Neuronal stem cell (in vitro differentiated cells): ENCODE data around the gene UNCX.
A peak's percentile ranks its signal among the peaks of the same experiment; 100 is the strongest.

ENCODE experiments used
- DNase-seq: peaks from one replicate; pipeline ENCODE4 v3.0.0-alpha.2; 2013; ENCODE audit warnings: low spot score
- H2AFZ ChIP-seq: one replicate; pipeline ENCODE4 v1.6.1; 2013; ENCODE audit warnings: mild to moderate bottlenecking, low read length, inconsistent platforms
- H2AK5ac ChIP-seq: 2 replicates; pipeline ENCODE4 v1.6.1; 2013; ENCODE audit warnings: low read depth, mild to moderate bottlenecking, inconsistent platforms, low read length, moderate library complexity, mixed read lengths
- H2BK120ac ChIP-seq: 2 replicates; pipeline ENCODE4 v1.6.1; 2013; ENCODE audit warnings: low read depth, mild to moderate bottlenecking, inconsistent platforms, low read length, moderate library complexity, mixed read lengths
- H2BK12ac ChIP-seq: one replicate; pipeline ENCODE4 v1.6.1; 2013; ENCODE audit warnings: low read length, inconsistent platforms
- H2BK15ac ChIP-seq: 2 replicates; pipeline ENCODE4 v1.6.1; 2013; ENCODE audit warnings: mild to moderate bottlenecking, low read length, inconsistent platforms, mixed read lengths
- H2BK5ac ChIP-seq: one replicate; pipeline ENCODE4 v1.6.1; 2013; ENCODE audit warnings: inconsistent platforms, mild to moderate bottlenecking, low read length, moderate library complexity
- H3K14ac ChIP-seq: one replicate; pipeline ENCODE4 v1.6.1; 2013; ENCODE audit warnings: low read length, inconsistent platforms
- H3K18ac ChIP-seq: 2 replicates; pipeline ENCODE4 v1.6.1; 2013; ENCODE audit warnings: low read length, inconsistent platforms
- H3K23ac ChIP-seq: 2 replicates; pipeline ENCODE4 v1.6.1; 2013; ENCODE audit warnings: low read depth, mild to moderate bottlenecking, mixed read lengths, low read length, inconsistent platforms; ENCODE audit not compliant: poor library complexity
- H3K27ac ChIP-seq: replicated peaks from 3 replicates; pipeline ENCODE4 v1.5.1; 2013; ENCODE audit warnings: low read length, inconsistent platforms
- H3K27me3 ChIP-seq, 3 experiments: 2 replicates each; pipeline ENCODE4 v1.6.1; 2013; ENCODE audit warnings: low read length in 3 of 3, mild to moderate bottlenecking in 2 of 3, inconsistent platforms in 1 of 3, low read depth in 1 of 3, mixed read lengths in 1 of 3, moderate library complexity in 1 of 3; ENCODE audit not compliant: control insufficient read depth in 3 of 3, insufficient read depth in 3 of 3
- H3K36me3 ChIP-seq, 2 donors: replicated peaks in 1 of 2; 2 replicates each; pipeline ENCODE4 v1.6.1; 2013; ENCODE audit warnings: low read length in 2 of 2; ENCODE audit not compliant: control insufficient read depth in 2 of 2, insufficient read depth in 2 of 2
- H3K4ac ChIP-seq: 2 replicates; pipeline ENCODE4 v1.6.1; 2013; ENCODE audit warnings: inconsistent platforms, mild to moderate bottlenecking, low read length, moderate library complexity
- H3K4me1 ChIP-seq, 2 donors: 1 replicate in 1 of 2; 2 replicates in 1 of 2; pipeline ENCODE4 v1.6.1; 2013; ENCODE audit warnings: low read length in 2 of 2, low read depth in 1 of 2; ENCODE audit not compliant: control insufficient read depth in 2 of 2, insufficient read depth in 1 of 2
- H3K4me2 ChIP-seq: one replicate; pipeline ENCODE4 v1.6.1; 2013; ENCODE audit warnings: mild to moderate bottlenecking, low read length, inconsistent platforms; ENCODE audit not compliant: insufficient read depth, poor library complexity, severe bottlenecking
- H3K4me3 ChIP-seq, 2 donors: 2 replicates each; pipeline ENCODE4 v1.5.1; 2013; ENCODE audit warnings: low read length in 2 of 2, mild to moderate bottlenecking in 2 of 2, inconsistent platforms in 1 of 2, moderate library complexity in 1 of 2
- H3K79me1 ChIP-seq: one replicate; pipeline ENCODE4 v1.6.1; 2013; ENCODE audit warnings: low read depth, mild to moderate bottlenecking, inconsistent platforms, low read length, moderate library complexity
- H3K9ac ChIP-seq: one replicate; pipeline ENCODE4 v1.6.1; 2013; ENCODE audit warnings: mild to moderate bottlenecking, low read depth, low read length, inconsistent platforms; ENCODE audit not compliant: poor library complexity
- H3K9me3 ChIP-seq, 2 donors: replicated peaks in 1 of 2; 2 replicates each; pipeline versions ENCODE3 to v1.6.1; 2013; ENCODE audit warnings: low read length in 2 of 2, mild to moderate bottlenecking in 2 of 2, inconsistent platforms in 1 of 2, low read depth in 1 of 2, mixed read lengths in 1 of 2, moderate library complexity in 1 of 2; ENCODE audit not compliant: control insufficient read depth in 2 of 2, insufficient read depth in 1 of 2
- H4K8ac ChIP-seq: one replicate; pipeline ENCODE4 v1.6.1; 2013; ENCODE audit warnings: low read depth, mild to moderate bottlenecking, inconsistent platforms, low read length, moderate library complexity
- H4K91ac ChIP-seq: one replicate; pipeline ENCODE4 v1.6.1; 2013; ENCODE audit warnings: low read length, low read depth, mild to moderate bottlenecking, inconsistent platforms; ENCODE audit not compliant: poor library complexity
- WGBS, 2 donors: extraction: QIAGEN DNeasy Blood & Tissue Kit; methylation state at CpG; one replicate each; pipeline ENCODE4 v1.1.7; 2013; ENCODE audit warnings: missing lambda C conversion rate in 2 of 2, mixed read lengths in 1 of 2; ENCODE audit not compliant: insufficient read length in 2 of 2, insufficient replicate concordance in 1 of 2; ENCODE audit errors: extremely low coverage in 2 of 2; 5-methylcytosine and 5-hydroxymethylcytosine counted together

Gene UNCX

GRCh38 chr7:1244700-1245523 lies 12.2 kb downstream of the UNCX start:
- Histone ChIP-seq H4K91ac (no peak overlapping the region), H3K4me2 (no peak overlapping the region), H2AFZ (no peak overlapping the region), H4K8ac (no peak overlapping the region), H2AK5ac (peak overlapping the region; percentile 83), H3K4me3 (no peak overlapping the region), H3K18ac (no peak overlapping the region), H3K4me1 (peaks cover 7 to 16% of the 10 kb centered on the region in 2 donors), H3K27me3 (peaks cover 60 to 99% (median 95%) of the 10 kb centered on the region in 3 experiments), H3K14ac (no peak overlapping the region), H2BK15ac (no peak overlapping the region), H3K36me3 (no peaks in the 10 kb centered on the region), H3K9ac (no peak overlapping the region), H3K23ac (no peak overlapping the region), H2BK5ac (no peak overlapping the region), H3K9me3 (peaks cover 2 to 8% of the 10 kb centered on the region in 2 donors), H2BK12ac (no peak overlapping the region), H2BK120ac (no peak overlapping the region), H3K27ac (no peak overlapping the region), H3K79me1 (no peaks in the 10 kb centered on the region), H3K4ac (no peak overlapping the region)
- no peak for DNase-seq
- WGBS, 2 donors, result no CpG with 5 or more reads among the region's 14 CpGs

GRCh38 chr7:1245524-1246050 lies 12.9 kb downstream of the UNCX start:
- no peak overlapping the region for H2BK12ac ChIP-seq
- no peak overlapping the region for H3K27ac ChIP-seq
- DNase-seq, result no peak

GRCh38 chr7:1246160-1246870 lies 13.6 kb downstream of the UNCX start:
- Histone ChIP-seq H3K4me2 (no peak overlapping the region), H3K27ac (no peak overlapping the region), H3K9me3 (peaks cover 2 to 8% of the 10 kb centered on the region in 2 donors), H2AK5ac (peak overlapping the region; percentile 76), H3K4me1 (peaks cover 7 to 16% of the 10 kb centered on the region in 2 donors), H2BK120ac (no peak overlapping the region), H4K91ac (no peak overlapping the region), H3K27me3 (peaks cover 50 to 99% (median 87%) of the 10 kb centered on the region in 3 experiments), H3K14ac (no peak overlapping the region), H3K18ac (peak overlapping the region; percentile 74), H4K8ac (no peak overlapping the region), H3K4ac (no peak overlapping the region), H2BK5ac (peak overlapping the region; percentile 11), H3K9ac (no peak overlapping the region), H2BK12ac (no peak overlapping the region), H2BK15ac (peak overlapping the region; percentile 5), H3K36me3 (no peaks in the 10 kb centered on the region), H3K23ac (peak overlapping the region; percentile 60), H3K4me3 (no peak overlapping the region), H3K79me1 (no peaks in the 10 kb centered on the region), H2AFZ (peak overlapping the region; percentile 35)
- DNase-seq, result no peak
- no CpG with 5 or more reads among the region's 48 CpGs for WGBS, 2 donors

More at GRCh38 chr7:1245524-1246050, 12.9 kb downstream of the UNCX start:
- Histone ChIP-seq H3K14ac (no peak overlapping the region), H2BK15ac (no peak overlapping the region), H3K4me2 (no peak overlapping the region), H2BK5ac (no peak overlapping the region), H3K4me3 (no peak overlapping the region), H3K27me3 (peaks cover 56 to 99% (median 93%) of the 10 kb centered on the region in 3 experiments), H3K79me1 (no peaks in the 10 kb centered on the region), H2AFZ (no peak overlapping the region), H4K8ac (no peak overlapping the region), H3K9ac (no peak overlapping the region), H3K4ac (no peak overlapping the region), H2BK120ac (no peak overlapping the region), H3K4me1 (peaks cover 7 to 16% of the 10 kb centered on the region in 2 donors), H2AK5ac (no peak overlapping the region), H3K9me3 (peaks cover 2 to 8% of the 10 kb centered on the region in 2 donors), H3K23ac (no peak overlapping the region), H4K91ac (no peak overlapping the region), H3K18ac (no peak overlapping the region), H3K36me3 (no peaks in the 10 kb centered on the region)
- no CpG with 5 or more reads among the region's 12 CpGs for WGBS, 2 donors
